GM12874 (cell line): ENCODE measurements around the gene ATXN3.
A peak's percentile ranks its signal among the peaks of the same experiment; 100 is the strongest.

Experiments used
- TF ChIP-seq, protein P1 (sequence below): IDR thresholded peaks from 2 replicates; pipeline ENCODE4 v1.5.1; 2011; ENCODE audit warnings: low read depth, mild to moderate bottlenecking, control low read depth, low read length, moderate library complexity; ENCODE audit not compliant: insufficient read depth

ATXN3 gene

DNA sequence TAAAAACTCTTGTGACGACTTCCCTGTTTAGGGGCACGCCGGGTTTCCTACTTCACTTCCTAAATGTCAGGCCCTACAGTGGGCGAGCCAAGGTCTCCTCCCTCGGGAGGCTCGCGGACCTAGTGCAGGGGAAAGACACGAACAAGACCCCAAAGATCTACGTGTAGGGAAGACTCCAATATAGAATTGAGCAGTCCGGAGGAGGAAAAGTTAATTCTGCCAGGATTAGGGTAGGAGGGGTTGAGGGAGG is 564 bp downstream of the ATXN3 start:
- TF ChIP-seq, protein P1, sequence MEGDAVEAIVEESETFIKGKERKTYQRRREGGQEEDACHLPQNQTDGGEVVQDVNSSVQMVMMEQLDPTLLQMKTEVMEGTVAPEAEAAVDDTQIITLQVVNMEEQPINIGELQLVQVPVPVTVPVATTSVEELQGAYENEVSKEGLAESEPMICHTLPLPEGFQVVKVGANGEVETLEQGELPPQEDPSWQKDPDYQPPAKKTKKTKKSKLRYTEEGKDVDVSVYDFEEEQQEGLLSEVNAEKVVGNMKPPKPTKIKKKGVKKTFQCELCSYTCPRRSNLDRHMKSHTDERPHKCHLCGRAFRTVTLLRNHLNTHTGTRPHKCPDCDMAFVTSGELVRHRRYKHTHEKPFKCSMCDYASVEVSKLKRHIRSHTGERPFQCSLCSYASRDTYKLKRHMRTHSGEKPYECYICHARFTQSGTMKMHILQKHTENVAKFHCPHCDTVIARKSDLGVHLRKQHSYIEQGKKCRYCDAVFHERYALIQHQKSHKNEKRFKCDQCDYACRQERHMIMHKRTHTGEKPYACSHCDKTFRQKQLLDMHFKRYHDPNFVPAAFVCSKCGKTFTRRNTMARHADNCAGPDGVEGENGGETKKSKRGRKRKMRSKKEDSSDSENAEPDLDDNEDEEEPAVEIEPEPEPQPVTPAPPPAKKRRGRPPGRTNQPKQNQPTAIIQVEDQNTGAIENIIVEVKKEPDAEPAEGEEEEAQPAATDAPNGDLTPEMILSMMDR, result no peak

DNA sequence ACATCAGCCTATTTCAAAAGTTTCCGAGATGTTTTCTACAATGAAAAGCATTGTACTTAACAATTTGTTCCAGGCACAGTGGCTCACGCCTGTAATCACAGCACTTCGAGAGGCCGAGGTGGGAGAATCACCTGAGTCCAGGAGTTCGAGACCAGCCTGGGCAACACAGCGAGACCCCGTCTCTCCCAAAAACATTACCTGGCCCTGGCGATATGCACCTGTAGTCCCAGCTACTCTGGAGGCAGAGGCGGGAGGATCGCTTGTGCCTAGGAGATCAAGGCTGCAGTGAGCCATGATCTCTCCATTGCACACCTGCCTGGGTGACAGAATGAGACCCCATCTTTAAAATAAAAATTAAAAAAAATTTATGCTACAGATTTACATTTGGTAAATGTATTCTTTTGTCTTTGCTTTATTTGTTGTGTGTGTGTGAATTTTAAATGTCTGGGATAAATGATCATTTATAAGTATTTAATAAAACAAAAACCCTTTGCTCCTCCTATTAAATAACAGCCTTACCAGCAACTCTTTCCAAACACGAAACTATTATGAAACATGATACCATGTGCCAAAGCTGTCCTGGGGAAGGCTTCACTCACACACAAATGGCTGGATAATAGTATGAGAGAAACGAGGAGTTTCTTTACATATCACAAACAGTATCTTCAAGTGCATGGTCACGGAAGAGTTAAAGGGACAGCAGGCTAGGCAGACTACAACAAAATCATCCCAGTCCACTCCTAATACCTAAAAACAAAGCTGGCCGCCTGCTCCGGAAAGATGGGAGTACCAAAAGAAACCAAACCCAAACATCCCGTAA is 1.1 kb downstream of the ATXN3 start:
- TF ChIP-seq, protein P1, result no peak

DNA sequence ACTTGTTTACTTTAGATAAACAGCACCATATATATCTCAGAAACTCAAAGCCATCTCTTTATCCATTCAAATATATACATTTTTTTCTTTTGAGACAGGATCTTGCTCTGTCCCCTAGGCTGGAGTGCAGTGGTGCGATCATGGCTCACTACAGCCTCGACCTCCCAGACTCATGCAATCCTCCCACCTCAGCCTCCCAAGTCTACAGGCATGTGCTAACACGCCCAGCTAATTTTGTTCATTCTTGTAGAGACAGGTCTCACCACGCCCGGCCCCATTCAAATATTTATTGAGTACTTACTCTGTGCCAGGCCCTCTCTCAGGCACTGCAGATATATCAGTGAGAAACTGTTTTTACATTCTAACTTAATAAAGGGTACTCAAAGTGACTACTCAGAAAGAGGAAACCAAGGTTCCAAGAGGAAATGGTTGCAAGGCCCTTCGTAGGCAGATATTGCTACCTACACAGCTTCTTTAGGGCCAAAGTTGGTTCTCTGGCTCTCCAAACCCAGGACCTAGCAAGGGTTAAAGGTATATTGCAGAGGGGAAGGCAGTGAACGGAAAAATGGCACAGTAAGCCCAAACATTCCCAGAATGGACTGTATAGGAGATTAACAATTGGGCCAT is 2.9 kb downstream of the ATXN3 start:
- TF ChIP-seq, protein P1, result no peak

DNA sequence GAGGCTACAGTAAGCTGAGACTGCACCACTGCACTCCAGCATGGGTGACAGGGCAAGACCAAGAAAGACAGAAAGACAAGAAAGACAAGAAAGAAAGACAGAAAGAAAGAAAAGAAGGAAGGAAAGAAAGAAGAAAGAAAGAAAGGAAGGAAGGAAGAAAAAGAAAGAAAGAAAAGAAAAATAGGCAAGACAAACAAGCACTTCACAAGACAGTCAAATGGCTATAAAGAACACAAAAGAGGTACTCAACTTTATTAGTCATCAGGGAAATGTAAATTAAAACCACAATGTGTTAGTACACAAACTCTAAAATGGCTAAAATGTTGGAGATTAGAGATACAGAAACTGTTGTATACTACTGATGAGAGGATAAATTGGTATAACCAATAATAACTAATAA is 6.6 kb downstream of the ATXN3 start:
- TF ChIP-seq, protein P1, result no peak

DNA sequence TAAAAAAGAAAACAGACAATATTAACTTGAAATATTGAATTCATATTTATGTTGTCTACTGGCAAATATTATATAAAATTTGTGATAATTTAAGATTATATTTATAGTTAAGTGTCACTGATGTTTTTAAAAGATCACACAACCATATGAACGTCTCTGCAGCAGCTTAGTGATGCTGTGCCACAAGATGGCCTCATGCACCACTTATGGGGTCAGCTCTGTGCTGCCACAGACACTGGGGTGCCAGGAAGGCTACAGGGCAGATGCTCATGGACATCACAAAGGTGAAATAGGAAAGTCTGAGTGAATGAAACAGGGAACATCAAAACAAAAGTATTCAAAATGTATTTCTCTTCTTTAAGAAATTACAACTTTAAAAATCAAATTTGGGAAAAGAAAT is 13.1 kb downstream of the ATXN3 start:
- TF ChIP-seq, protein P1, result peak; percentile 8; the same call in 1 of the 2 replicates

DNA sequence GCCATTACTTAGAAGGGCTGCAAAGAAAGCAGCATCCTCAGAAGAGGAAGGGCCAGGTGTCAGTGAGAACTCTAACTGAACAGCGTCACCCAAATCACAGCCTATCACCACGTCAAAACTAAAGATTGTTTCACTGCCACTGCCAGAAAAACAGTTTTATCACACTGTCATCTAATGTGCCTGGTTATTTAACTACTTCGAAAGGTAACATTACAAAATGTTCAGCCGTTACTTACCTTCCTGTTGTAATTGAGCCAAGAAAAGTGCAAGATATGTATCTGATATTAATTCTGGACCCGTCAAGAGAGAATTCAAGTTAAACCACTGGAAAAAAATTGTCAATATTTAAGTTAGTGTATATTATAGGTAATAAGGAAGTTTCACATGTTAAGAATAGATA is 17.9 kb downstream of the ATXN3 start:
- TF ChIP-seq, protein P1, result no peak

DNA sequence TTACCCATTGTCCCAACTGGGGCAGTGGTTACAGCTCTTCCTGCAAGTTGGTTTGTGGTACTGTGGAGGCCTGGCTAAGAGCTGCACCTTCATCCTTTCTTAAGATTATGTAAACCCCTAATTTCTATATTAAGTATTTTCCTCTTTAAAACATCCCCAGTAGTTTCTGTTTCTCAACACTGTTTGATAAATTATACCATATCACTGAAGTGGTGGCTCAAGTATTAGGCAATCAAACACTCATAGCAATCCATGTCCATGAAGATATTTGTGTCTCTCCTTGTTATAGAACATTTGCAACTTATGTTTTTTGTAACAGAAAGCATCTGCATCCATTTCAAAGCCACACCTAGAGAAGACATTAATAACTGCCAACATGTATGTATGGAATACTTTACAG is 31.8 kb downstream of the ATXN3 start:
- TF ChIP-seq, protein P1, result no peak
